CD14-positive monocyte (primary cell): ENCODE results near the gene WDR74. TPM values are rescaled to one million over a fixed set of nuclear protein-coding genes. Genes with fewer than 3 reads are reported as not detected.

ENCODE experiments used
- DNase-seq, 3 donors: peaks; one replicate each; pipeline ENCODE4 v3.0.0-alpha.2; 2011 to 2022
- H2AFZ ChIP-seq: 2 replicates; pipeline ENCODE4 v1.6.0; 2012; ENCODE audit warnings: mild to moderate bottlenecking, low read depth, low read length, inconsistent platforms; ENCODE audit not compliant: insufficient read depth, poor library complexity, severe bottlenecking
- H3K27ac ChIP-seq, 2 donors: 1 replicate in 1 of 2; 2 replicates in 1 of 2; pipeline ENCODE4 v1.5.1; 2012 to 2013; ENCODE audit warnings: low read length in 2 of 2, control low read depth in 1 of 2, inconsistent platforms in 1 of 2, low read depth in 1 of 2, mild to moderate bottlenecking in 1 of 2
- H3K27me3 ChIP-seq, 2 donors: one replicate each; pipeline versions ENCODE4 v1.6.0 to v1.6.1; 2011 to 2013; ENCODE audit warnings: low read length in 2 of 2; ENCODE audit not compliant: control insufficient read depth in 2 of 2, insufficient read depth in 2 of 2
- H3K36me3 ChIP-seq, 2 donors: replicated peaks in 1 of 2; 1 replicate in 1 of 2; 2 replicates in 1 of 2; pipeline versions ENCODE4 v1.5.1 to v1.6.1; 2012 to 2013; ENCODE audit warnings: low read length in 2 of 2, control low read depth in 1 of 2, inconsistent platforms in 1 of 2, mild to moderate bottlenecking in 1 of 2; ENCODE audit not compliant: insufficient read depth in 2 of 2, control insufficient read depth in 1 of 2
- H3K4me1 ChIP-seq, 2 donors: 1 replicate in 1 of 2; 2 replicates in 1 of 2; pipeline versions ENCODE4 v1.5.1 to v1.6.1; 2012 to 2013; ENCODE audit warnings: low read length in 2 of 2, control low read depth in 1 of 2, inconsistent platforms in 1 of 2, mild to moderate bottlenecking in 1 of 2, moderate library complexity in 1 of 2; ENCODE audit not compliant: insufficient read depth in 2 of 2, control insufficient read depth in 1 of 2
- H3K4me2 ChIP-seq: replicated peaks from 2 replicates; pipeline ENCODE3; 2012; ENCODE audit warnings: low read length, moderate library complexity, mild to moderate bottlenecking; ENCODE audit not compliant: poor library complexity, severe bottlenecking; ENCODE audit errors: extremely low read depth
- H3K4me3 ChIP-seq, 3 experiments: fragments of 200-600 bp in 1 of 3; sonication (generic) in 1 of 3; replicated peaks in 1 of 3; 1 replicate in 2 of 3; 2 replicates in 1 of 3; pipeline ENCODE4 v1.5.1; 2011 to 2013; ENCODE audit warnings: low read length in 3 of 3, mild to moderate bottlenecking in 3 of 3, control low read depth in 2 of 3, low read depth in 2 of 3, inconsistent platforms in 1 of 3, moderate library complexity in 1 of 3
- H3K79me2 ChIP-seq: 2 replicates; pipeline ENCODE4 v1.6.0; 2012; ENCODE audit warnings: mild to moderate bottlenecking, control low read depth, inconsistent platforms, low read length, moderate library complexity; ENCODE audit not compliant: insufficient read depth
- H3K9ac ChIP-seq: 2 replicates; pipeline ENCODE4 v1.6.0; 2017; ENCODE audit warnings: low read length, mild to moderate bottlenecking; ENCODE audit not compliant: insufficient read depth, poor library complexity, severe bottlenecking
- H3K9me3 ChIP-seq, 2 donors: replicated peaks in 1 of 2; 1 replicate in 1 of 2; 2 replicates in 1 of 2; pipeline versions ENCODE4 v1.5.1 to v1.6.1; 2012 to 2013; ENCODE audit warnings: low read length in 2 of 2, control low read depth in 1 of 2; ENCODE audit not compliant: control insufficient read depth in 1 of 2, insufficient read depth in 1 of 2
- H4K20me1 ChIP-seq: 2 replicates; pipeline ENCODE4 v1.6.0; 2012; ENCODE audit warnings: mild to moderate bottlenecking, low read length, control low read depth, moderate library complexity; ENCODE audit not compliant: insufficient read depth
- H3K27ac Mint-ChIP-seq, 7 donors: one replicate each; pipeline ENCODE4 v1.8.0; 2020; ENCODE audit warnings: mild to moderate bottlenecking in 7 of 7, mixed read lengths in 7 of 7, moderate library complexity in 6 of 7, inconsistent platforms in 2 of 7
- H3K27me3 Mint-ChIP-seq, 3 donors: one replicate each; pipeline ENCODE4 v1.8.0; 2021 to 2022; ENCODE audit warnings: low read depth in 3 of 3, mild to moderate bottlenecking in 3 of 3, mixed read lengths in 3 of 3, moderate library complexity in 3 of 3, inconsistent platforms in 1 of 3
- H3K36me3 Mint-ChIP-seq, 2 donors: one replicate each; pipeline ENCODE4 v1.8.0; 2020; ENCODE audit warnings: mixed read lengths in 2 of 2, inconsistent platforms in 1 of 2, mild to moderate bottlenecking in 1 of 2
- H3K4me1 Mint-ChIP-seq: one replicate; pipeline ENCODE4 v1.8.0; 2020; ENCODE audit warnings: mild to moderate bottlenecking, mixed read lengths
- H3K4me3 Mint-ChIP-seq, 2 donors: one replicate each; pipeline ENCODE4 v1.8.0; 2020; ENCODE audit warnings: mild to moderate bottlenecking in 2 of 2, mixed read lengths in 2 of 2, moderate library complexity in 1 of 2
- H3K9me3 Mint-ChIP-seq, 7 donors: one replicate each; pipeline ENCODE4 v1.8.0; 2020 to 2022; ENCODE audit warnings: mixed read lengths in 7 of 7, mild to moderate bottlenecking in 6 of 7, moderate library complexity in 6 of 7, inconsistent platforms in 2 of 7
- CTCF ChIP-seq: fragments of 200-600 bp; IDR thresholded peaks from one replicate; pipeline ENCODE4 v1.8.0; 2022; ENCODE audit warnings: antibody characterized with exemption, mild to moderate bottlenecking
- WGBS: methylation state at CpG from one replicate; pipeline ENCODE4 v1.1.5; 2013; ENCODE audit warnings: missing lambda C conversion rate; ENCODE audit not compliant: insufficient coverage; 5-methylcytosine and 5-hydroxymethylcytosine counted together
- intact Hi-C, 2 donors: fragments of 100-400 bp; cut with micrococcal nuclease; formaldehyde crosslinking; loops; one replicate each; pipeline versions ENCODE4 v1.15.0 to v1.15.1; 2023
- polyA plus RNA-seq, 3 donors: library from polyadenylated mRNA; depleted of rRNA in 1 of 3; unstranded in 2 of 3; stranded (reverse) in 1 of 3; fragments of 300-500 nt in 2 of 3; fragments of >200 nt in 1 of 3; fragmentation: Illumina TruSeq in 2 of 3; gene quantifications; 1 replicate in 2 of 3; 2 replicates in 1 of 3; pipeline ENCODE4 v1.2.3, GENCODE V29; 2012 to 2021

WDR74 gene
- polyA plus RNA-seq, 3 donors, result 14.2 to 52.5 (median 18.4) TPM

DNA sequence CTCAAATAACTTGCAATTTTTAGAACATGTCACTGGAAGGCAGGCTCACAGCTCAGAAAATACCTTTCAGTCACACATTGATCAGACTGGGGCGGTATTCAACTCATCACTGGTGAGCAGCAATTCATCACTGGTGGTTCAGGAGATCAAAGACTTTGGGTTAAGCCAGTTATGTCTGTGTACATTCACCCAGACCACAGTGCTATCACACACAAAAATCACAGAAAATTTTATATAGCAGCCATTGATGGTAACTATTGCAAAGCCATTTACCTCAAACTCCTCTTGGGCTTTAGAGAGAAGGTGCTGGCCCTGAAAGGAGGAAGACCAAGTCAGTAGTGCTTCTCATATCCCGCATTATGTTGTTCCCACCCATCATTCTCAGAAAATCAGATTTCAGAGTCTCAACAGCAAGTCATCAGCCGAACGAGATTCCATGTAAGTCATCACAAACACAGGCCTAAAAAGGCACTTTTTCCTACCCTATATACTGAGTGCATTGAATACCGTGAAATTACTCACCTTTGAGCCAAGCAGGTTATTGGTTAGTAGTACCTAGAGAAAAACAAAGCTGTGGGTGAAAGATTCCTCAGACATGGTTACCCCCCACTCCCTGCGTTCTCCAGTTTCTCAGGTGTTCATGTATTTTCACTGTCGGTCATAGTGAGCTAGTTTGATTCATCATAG lies 14.0 kb upstream of the WDR74 start:
- Histone ChIP-seq H3K79me2 (peaks cover 56% of the 10 kb centered on the region), H3K9ac (no peak overlapping the region), H3K4me2 (peak overlapping the region; percentile 89), H3K4me1 (peaks cover 34 to 45% of the 10 kb centered on the region in 2 donors), H3K36me3 (peaks cover 25 to 33% of the 10 kb centered on the region in 2 donors), H2AFZ (no peak overlapping the region), H3K27me3 (no peaks in the 10 kb centered on the region), H3K27ac (peak overlapping the region in 1 of 2 donors; percentile 81), H3K4me3 (peak overlapping the region in 1 of 3 experiments; percentile 94), H4K20me1 (peaks cover 33% of the 10 kb centered on the region), H3K9me3 (no peaks in the 10 kb centered on the region)
- intact Hi-C loops, result loop anchor here in 1 of 2 donors (10.0 kb wide), 1 partner anchor 239 kb away; the partner anchor contains the start of genes EML3 and ROM1
- Mint-ChIP-seq H3K4me3 (no peak overlapping the region), H3K36me3 (peaks cover 29 to 31% of the 10 kb centered on the region in 2 donors), H3K4me1 (peaks cover 48% of the 10 kb centered on the region), H3K27ac (peak overlapping the region in 1 of 7 donors; percentile 59), H3K9me3 (no peaks in the 10 kb centered on the region), H3K27me3 (no peaks in the 10 kb centered on the region)
- TF ChIP-seq CTCF, result no peak
- WGBS, result 100% methylated on average over 1 of the region's 7 CpGs
- no peak for DNase-seq

- no peaks in the 10 kb centered on the region for H3K9me3 ChIP-seq
- intact Hi-C loops, result loop anchor here in 1 of 2 donors (10.0 kb wide), 1 partner anchor 238 kb away; the partner anchor contains the start of genes EML3 and ROM1
- H3K9ac ChIP-seq, result no peak overlapping the region
- no peaks in the 10 kb centered on the region for H3K27me3 ChIP-seq
- no peak overlapping the region for H3K4me3 Mint-ChIP-seq
- H3K4me3 ChIP-seq, result no peak overlapping the region
- no peaks in the 10 kb centered on the region for H3K27me3 Mint-ChIP-seq
- no peak overlapping the region for H3K4me2 ChIP-seq
- H3K27ac ChIP-seq, result no peak overlapping the region
- H3K4me1 ChIP-seq, result peaks cover 33 to 43% of the 10 kb centered on the region in 2 donors
- peaks cover 44% of the 10 kb centered on the region for H3K4me1 Mint-ChIP-seq
- no peak for DNase-seq
- peaks cover 25 to 33% of the 10 kb centered on the region in 2 donors for H3K36me3 ChIP-seq
- H3K27ac Mint-ChIP-seq, result peak overlapping the region in 2 of 7 donors; percentile 59 to 68
- H3K79me2 ChIP-seq, result peaks cover 49% of the 10 kb centered on the region
- H2AFZ ChIP-seq, result no peak overlapping the region
- H3K9me3 Mint-ChIP-seq, result no peaks in the 10 kb centered on the region
- peaks cover 33% of the 10 kb centered on the region for H4K20me1 ChIP-seq
- H3K36me3 Mint-ChIP-seq, result peaks cover 29 to 31% of the 10 kb centered on the region in 2 donors
- TF ChIP-seq CTCF, result no peak
These were observed 13.3 kb upstream of the WDR74 start for GRCh38 chr11:62852523-62853188.
